IMR-90 (cell line): Measurements from ENCODE around the gene BMP8A. TPM values are rescaled to one million over a fixed set of nuclear protein-coding genes. Genes with fewer than 3 reads are reported as not detected.

Experiments used
- ATAC-seq: fragments of 200-7000 bp; cut with Tn5 transposase; 2 replicates; pipeline ENCODE4 v1.9.1; 2020; ENCODE audit warnings: low read depth, mild to moderate bottlenecking, moderate library complexity
- BruUV-seq: library from RNA; stranded (reverse); fragments of 400-500 nt; replicated peaks from 2 replicates; lab custom pipeline; 2021; lab: Mats Ljungman, UMichigan
- CTCF ChIA-PET: fragments of 300-600 bp; formaldehyde crosslinking; extraction: SDS; loops from one replicate; lab custom pipeline; 2021; ENCODE audit warnings: antibody characterized with exemption; lab: Yijun Ruan, JAX
- POLR2A ChIA-PET: fragments of 300-600 bp; sonication (Branson Sonifier 250); formaldehyde crosslinking; loops from one replicate; lab custom pipeline; 2022; ENCODE audit warnings: antibody characterized with exemption; ENCODE audit not compliant: unreplicated experiment; lab: Charles Lee
- DNase-seq: peaks from one replicate; pipeline ENCODE4 v3.0.0; 2013
- H2AFZ ChIP-seq: replicated peaks from 2 replicates; pipeline ENCODE3; 2013; ENCODE audit warnings: low read length, mild to moderate bottlenecking; ENCODE audit not compliant: poor library complexity
- H2AK5ac ChIP-seq: 2 replicates; pipeline ENCODE4 v1.6.1; 2013; ENCODE audit warnings: low read depth, low read length, inconsistent platforms
- H2AK9ac ChIP-seq: replicated peaks from 2 replicates; pipeline ENCODE3; 2013; ENCODE audit warnings: mild to moderate bottlenecking, low read depth, low read length, moderate library complexity; ENCODE audit not compliant: poor library complexity
- H2BK120ac ChIP-seq: 2 replicates; pipeline ENCODE4 v1.6.1; 2013; ENCODE audit warnings: low read depth, low read length, inconsistent platforms
- H2BK15ac ChIP-seq: 3 replicates; pipeline ENCODE4 v1.6.1; 2013; ENCODE audit warnings: low read depth, low read length, inconsistent platforms
- H2BK20ac ChIP-seq: 2 replicates; pipeline ENCODE4 v1.6.1; 2013; ENCODE audit warnings: low read depth, mild to moderate bottlenecking, inconsistent platforms, low read length, moderate library complexity
- H2BK5ac ChIP-seq: 2 replicates; pipeline ENCODE4 v1.6.1; 2013; ENCODE audit warnings: mild to moderate bottlenecking, low read depth, low read length, inconsistent platforms; ENCODE audit not compliant: poor library complexity, severe bottlenecking
- H3K14ac ChIP-seq: replicated peaks from 2 replicates; pipeline ENCODE4 v1.6.1; 2013; ENCODE audit warnings: low read depth, low read length, inconsistent platforms
- H3K18ac ChIP-seq: 2 replicates; pipeline ENCODE4 v1.6.1; 2013; ENCODE audit warnings: low read depth, low read length, control low read depth
- H3K23ac ChIP-seq: 2 replicates; pipeline ENCODE4 v1.6.1; 2013; ENCODE audit warnings: low read depth, low read length, inconsistent platforms
- H3K27ac ChIP-seq: 2 replicates; pipeline ENCODE4 v1.5.1; 2013; ENCODE audit warnings: mild to moderate bottlenecking, control low read depth, low read length; ENCODE audit not compliant: insufficient read depth
- H3K27me3 ChIP-seq: 2 replicates; pipeline ENCODE4 v1.6.1; 2013; ENCODE audit warnings: low read length; ENCODE audit not compliant: control insufficient read depth, insufficient read depth
- H3K36me3 ChIP-seq: 2 replicates; pipeline ENCODE4 v1.6.1; 2013; ENCODE audit warnings: low read length, mixed read lengths; ENCODE audit not compliant: control insufficient read depth, insufficient read depth
- H3K4ac ChIP-seq: 2 replicates; pipeline ENCODE4 v1.6.1; 2013; ENCODE audit warnings: low read depth, low read length, inconsistent platforms
- H3K4me1 ChIP-seq: 2 replicates; pipeline ENCODE4 v1.6.1; 2013; ENCODE audit warnings: low read length, mixed read lengths; ENCODE audit not compliant: control insufficient read depth, insufficient read depth
- H3K4me2 ChIP-seq: 2 replicates; pipeline ENCODE4 v1.6.1; 2013; ENCODE audit warnings: low read depth, mild to moderate bottlenecking, control low read depth, low read length, moderate library complexity
- H3K4me3 ChIP-seq: 2 replicates; pipeline ENCODE4 v1.5.1; 2013; ENCODE audit warnings: low read depth, mild to moderate bottlenecking, control low read depth, low read length, moderate library complexity; ENCODE audit not compliant: insufficient read depth
- H3K56ac ChIP-seq: 2 replicates; pipeline ENCODE4 v1.6.1; 2013; ENCODE audit warnings: low read length, inconsistent platforms; ENCODE audit not compliant: insufficient read depth; ENCODE audit errors: extremely low read depth
- H3K79me1 ChIP-seq, 2 experiments: 2 replicates each; pipeline ENCODE4 v1.6.1; 2013; ENCODE audit warnings: low read length in 2 of 2, inconsistent platforms in 1 of 2, low read depth in 1 of 2
- H3K9ac ChIP-seq: 2 replicates; pipeline ENCODE4 v1.6.1; 2013; ENCODE audit warnings: low read depth, low read length, control low read depth
- H3K9me1 ChIP-seq: 2 replicates; pipeline ENCODE4 v1.6.1; 2013; ENCODE audit warnings: low read length, inconsistent platforms; ENCODE audit not compliant: insufficient read depth
- H3K9me3 ChIP-seq: 2 replicates; pipeline ENCODE4 v1.6.1; 2013; ENCODE audit warnings: low read length; ENCODE audit not compliant: control insufficient read depth, insufficient read depth
- H4K20me1 ChIP-seq: 2 replicates; pipeline ENCODE4 v1.6.1; 2013; ENCODE audit warnings: low read length, inconsistent platforms; ENCODE audit not compliant: insufficient read depth
- H4K5ac ChIP-seq: 2 replicates; pipeline ENCODE4 v1.6.1; 2013; ENCODE audit warnings: mild to moderate bottlenecking, low read depth, low read length, control low read depth
- H4K8ac ChIP-seq, 2 experiments: 2 replicates each; pipeline ENCODE4 v1.6.1; 2013; ENCODE audit warnings: low read depth in 2 of 2, low read length in 2 of 2, control low read depth in 1 of 2, inconsistent platforms in 1 of 2
- H4K91ac ChIP-seq: 2 replicates; pipeline ENCODE4 v1.6.1; 2013; ENCODE audit warnings: low read depth, low read length, inconsistent platforms; ENCODE audit not compliant: insufficient read depth
- BHLHE40 ChIP-seq: fragments of 150-350 bp; IDR thresholded peaks from 2 replicates; pipeline ENCODE4 v1.6.1; 2016; ENCODE audit warnings: mild to moderate bottlenecking, low read depth, low read length
- CEBPB ChIP-seq: IDR thresholded peaks from 2 replicates; pipeline ENCODE4 v1.6.1; 2012; ENCODE audit warnings: low read depth, low read length, improper control_type of control experiment
- ELK1 ChIP-seq: fragments of 150-350 bp; IDR thresholded peaks from 2 replicates; pipeline ENCODE4 v1.6.1; 2016; ENCODE audit warnings: low read depth, mild to moderate bottlenecking, low read length, moderate library complexity, borderline replicate concordance
- FOS ChIP-seq: fragments of 150-350 bp; IDR thresholded peaks from 2 replicates; pipeline ENCODE4 v1.6.1; 2016; ENCODE audit warnings: low read depth, low read length
- NFE2L2 ChIP-seq: fragments of 150-350 bp; IDR thresholded peaks from 2 replicates; pipeline ENCODE4 v1.6.1; 2016; ENCODE audit warnings: low read depth, mild to moderate bottlenecking, low read length
- POLR2A ChIP-seq: IDR thresholded peaks from 2 replicates; pipeline ENCODE4 v1.6.1; 2012; ENCODE audit warnings: mild to moderate bottlenecking, low read depth, low read length
- RCOR1 ChIP-seq: IDR thresholded peaks from 2 replicates; pipeline ENCODE4 v1.6.1; 2012; ENCODE audit warnings: mild to moderate bottlenecking, low read length, improper control_type of control experiment; ENCODE audit not compliant: insufficient replicate concordance
- WGBS, 2 experiments: methylation state at CpG; one replicate each; pipeline versions ENCODE4 v1.1.5 to v1.1.7; 2013; ENCODE audit warnings: missing lambda C conversion rate in 2 of 2; ENCODE audit not compliant: insufficient read length in 1 of 2; ENCODE audit errors: extremely low coverage in 2 of 2; 5-methylcytosine and 5-hydroxymethylcytosine counted together
- dilution Hi-C: fragments of 300-500 bp; cut with HindIII; formaldehyde crosslinking; loops from one replicate; pipeline ENCODE4 v1.14.3; 2018; ENCODE audit warnings: low sequenced_read_pairs; ENCODE audit not compliant: unreplicated experiment
- in situ Hi-C: fragments of 300-500 bp; cut with MboI; formaldehyde crosslinking; loops from 3 replicates; pipeline ENCODE4 v1.14.3; 2019; ENCODE audit warnings: low sequenced_read_pairs, inconsistent platforms, mixed read lengths
- intact Hi-C: fragments of 100-400 bp; cut with micrococcal nuclease; formaldehyde crosslinking; loops from 2 replicates; pipeline ENCODE4 v1.10.0; 2022
- polyA plus RNA-seq, 3 experiments: library from polyadenylated mRNA; depleted of rRNA; stranded (reverse); fragments of >200 nt; gene quantifications; 2 replicates each; pipeline ENCODE4 v1.2.3, GENCODE V29; 2012; ENCODE audit warnings: low replicate concordance in 1 of 3
- total RNA-seq: library from RNA; depleted of rRNA; stranded (reverse); fragments of >200 nt; gene quantifications from 2 replicates; pipeline ENCODE4 v1.2.3, GENCODE V29; 2012

BMP8A gene
- total and polyA plus RNA-seq, 2 of the 4 experiments (the other 2 are of a cell fraction): not detected

- 93% methylated on average over 8 of the region's 15 CpGs; no CpG with 5 or more reads in 1 of the 2 experiments for WGBS, 2 experiments
- no peak for TF ChIP-seq FOS
- TF ChIP-seq BHLHE40: no peak
- TF ChIP-seq CEBPB: no peak
- TF ChIP-seq POLR2A: no peak
- TF ChIP-seq ELK1: no peak
- no peak for TF ChIP-seq RCOR1
- TF ChIP-seq NFE2L2: no peak
- Histone ChIP-seq H3K79me1 (no peaks in the 10 kb centered on the region), H2BK15ac (no peak overlapping the region), H4K8ac (no peak overlapping the region), H3K18ac (no peak overlapping the region), H2AFZ (no peak overlapping the region), H3K36me3 (peaks cover 18% of the 10 kb centered on the region), H3K4me3 (no peak overlapping the region), H4K20me1 (no peaks in the 10 kb centered on the region), H3K4me1 (no peaks in the 10 kb centered on the region), H2BK5ac (no peak overlapping the region), H4K5ac (no peak overlapping the region), H2BK120ac (no peak overlapping the region), H3K56ac (no peak overlapping the region), H2AK9ac (peak overlapping the region; percentile 78), H3K9ac (no peak overlapping the region), H3K27me3 (no peaks in the 10 kb centered on the region), H3K27ac (no peak overlapping the region), H3K4me2 (no peak overlapping the region), H2BK20ac (no peak overlapping the region), H2AK5ac (no peak overlapping the region), H3K9me1 (no peaks in the 10 kb centered on the region), H3K4ac (no peak overlapping the region), H3K9me3 (no peaks in the 10 kb centered on the region), H3K23ac (no peak overlapping the region), H3K14ac (no peak overlapping the region), H4K91ac (no peak overlapping the region)
- ChIA-PET CTCF (no interaction called here), POLR2A (no interaction called here)
- no peak for ATAC-seq
- dilution Hi-C loops: no loop called here
- BruUV-seq: no TSS peak
- no peak for DNase-seq
- intact Hi-C loops: loop anchor here (5.0 kb wide), 1 partner anchor 238 kb away; no protein-coding TSS in a partner anchor
- in situ Hi-C loops: loop anchor here (25.0 kb wide), 1 partner anchor 662 kb away; the partner anchor contains the start of genes MYCBP and RRAGC
These were observed 33.3 kb downstream of the BMP8A start for GRCh38 chr1:39524591-39525365.
